ENCODE data around the gene KRT35.

DNA sequence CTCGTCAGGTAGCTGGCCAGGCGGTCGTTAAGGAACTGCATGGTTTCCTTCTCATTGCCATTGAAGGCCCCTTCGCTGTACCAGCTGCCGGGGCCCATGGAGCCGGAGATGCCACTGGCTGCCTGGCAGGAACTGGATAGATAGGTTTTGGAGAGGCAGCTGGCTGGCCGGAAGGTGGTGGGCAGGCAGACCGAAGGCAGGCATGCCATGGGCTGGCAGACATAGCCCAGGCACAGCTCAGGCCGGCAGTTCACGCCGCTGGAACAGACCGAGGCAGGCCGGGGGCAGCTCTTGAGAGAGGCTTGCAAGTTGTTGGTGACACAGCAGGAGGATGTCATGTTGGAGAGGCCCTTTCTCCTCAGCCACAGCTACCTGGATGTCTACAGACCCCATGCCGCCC, 14.0 kb downstream of the KRT35 start, which contains the start of gene KRT32:
- TF ChIP-seq EGR1 (IDR thresholded peaks at IDR 0.05; ENCODE audit: low read depth in 2 of 2): no peak
- no peak for TF ChIP-seq REST (IDR thresholded peaks at IDR 0.05)
- no peak for TF ChIP-seq CTCF (IDR thresholded peaks at IDR 0.05; ENCODE audit: low read depth, low read length, missing input control)
- no peak for TF ChIP-seq JUND (IDR thresholded peaks at IDR 0.05)
- TF ChIP-seq RXRA (IDR thresholded peaks at IDR 0.05): no peak
